Lower lobe of right lung (tissue), 2 donors: ENCODE measurements around the gene TUSC1. TPM values are rescaled to one million over a fixed set of nuclear protein-coding genes. Genes with fewer than 3 reads are reported as not detected.

Experiments used
- ATAC-seq, 2 donors: fragments of 200-7000 bp; cut with Tn5 transposase; one replicate each; pipeline ENCODE4 v1.9.1; 2020 to 2022; ENCODE audit warnings: mild to moderate bottlenecking in 2 of 2, moderate library complexity in 2 of 2
- DNase-seq: peaks from one replicate; pipeline ENCODE4 v3.0.0-alpha.2; 2020
- H3K27ac ChIP-seq: fragments of 200-600 bp; one replicate; pipeline ENCODE4 v1.8.0; 2022
- H3K27me3 ChIP-seq: fragments of 200-600 bp; one replicate; pipeline ENCODE4 v1.8.0; 2022; ENCODE audit warnings: low read depth
- H3K36me3 ChIP-seq: fragments of 200-600 bp; one replicate; pipeline ENCODE4 v1.8.0; 2022; ENCODE audit warnings: mild to moderate bottlenecking
- H3K4me1 ChIP-seq: fragments of 200-600 bp; one replicate; pipeline ENCODE4 v1.8.0; 2022
- H3K4me3 ChIP-seq: fragments of 200-600 bp; one replicate; pipeline ENCODE4 v1.8.0; 2022; ENCODE audit warnings: mild to moderate bottlenecking
- H3K9me3 ChIP-seq: fragments of 200-600 bp; one replicate; pipeline ENCODE4 v1.8.0; 2022
- CTCF ChIP-seq: fragments of 200-600 bp; IDR thresholded peaks from one replicate; pipeline ENCODE4 v1.8.0; 2022; ENCODE audit warnings: antibody characterized with exemption, mild to moderate bottlenecking
- intact Hi-C: fragments of 100-400 bp; cut with DNase I; formaldehyde crosslinking; loops from one replicate; pipeline ENCODE4 v1.11.0; 2022
- total RNA-seq: library from RNA; stranded (reverse); fragmentation: NEBNext Ultra II Directional; extraction: Animal tissue kit (Norgen Biotek cat#: 25700); gene quantifications from one replicate; pipeline ENCODE4 v1.2.1, GENCODE V29; 2021
- donor health status: DM: no; HTN: yes; CAD: no; lungs with severe emphysema.

The TUSC1 gene
- total RNA-seq, 1 donor from 2014 or later: 11.6 TPM

- ATAC-seq: no peak
Observed at GRCh38 chr9:25654417-25654816, 23.8 kb downstream of the TUSC1 start.

GRCh38 chr9:25648116-25648515 is 30.1 kb downstream of the TUSC1 start:
- Histone ChIP-seq H3K4me1 (no peaks in the 10 kb centered on the region), H3K27ac (no peak overlapping the region), H3K27me3 (no peaks in the 10 kb centered on the region), H3K36me3 (no peaks in the 10 kb centered on the region), H3K4me3 (no peak overlapping the region), H3K9me3 (no peaks in the 10 kb centered on the region)
- intact Hi-C loops: no loop called here
- ATAC-seq (no peak), DNase-seq (no peak)
- TF ChIP-seq CTCF: no peak

More at GRCh38 chr9:25654417-25654816, 23.8 kb downstream of the TUSC1 start:
- H3K27me3 ChIP-seq: no peaks in the 10 kb centered on the region
- H3K27ac ChIP-seq: no peak overlapping the region
- no peaks in the 10 kb centered on the region for H3K4me1 ChIP-seq
- no peak for DNase-seq
- no peak for TF ChIP-seq CTCF
- H3K36me3 ChIP-seq: no peaks in the 10 kb centered on the region
- no peaks in the 10 kb centered on the region for H3K9me3 ChIP-seq
- H3K4me3 ChIP-seq: no peak overlapping the region
- intact Hi-C loops: no loop called here

DNA sequence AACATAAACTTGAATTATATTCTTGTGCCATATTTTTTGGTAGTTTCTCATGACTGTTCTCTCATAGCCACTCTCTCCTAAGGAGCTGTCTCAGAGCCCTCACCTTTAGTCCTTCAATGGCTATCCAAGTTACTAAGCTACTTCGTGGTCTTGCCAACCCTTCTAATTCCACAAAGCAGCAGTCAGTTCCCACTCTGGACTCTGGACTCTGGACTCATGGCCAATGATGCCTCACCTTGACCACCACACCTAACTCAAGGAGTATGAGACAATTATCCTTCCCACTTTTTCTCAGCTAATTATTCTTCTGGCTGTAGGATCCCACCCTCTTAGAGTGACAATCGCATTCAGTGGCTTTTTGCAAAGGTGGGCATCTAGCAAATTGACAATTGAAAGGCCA is 42.2 kb downstream of the TUSC1 start:
- ATAC-seq (no peak), DNase-seq (no peak)
- Histone ChIP-seq H3K27ac (no peak overlapping the region), H3K4me3 (no peak overlapping the region), H3K36me3 (no peaks in the 10 kb centered on the region), H3K4me1 (no peaks in the 10 kb centered on the region), H3K9me3 (no peaks in the 10 kb centered on the region), H3K27me3 (no peaks in the 10 kb centered on the region)
- no peak for TF ChIP-seq CTCF
- intact Hi-C loops: no loop called here

DNA sequence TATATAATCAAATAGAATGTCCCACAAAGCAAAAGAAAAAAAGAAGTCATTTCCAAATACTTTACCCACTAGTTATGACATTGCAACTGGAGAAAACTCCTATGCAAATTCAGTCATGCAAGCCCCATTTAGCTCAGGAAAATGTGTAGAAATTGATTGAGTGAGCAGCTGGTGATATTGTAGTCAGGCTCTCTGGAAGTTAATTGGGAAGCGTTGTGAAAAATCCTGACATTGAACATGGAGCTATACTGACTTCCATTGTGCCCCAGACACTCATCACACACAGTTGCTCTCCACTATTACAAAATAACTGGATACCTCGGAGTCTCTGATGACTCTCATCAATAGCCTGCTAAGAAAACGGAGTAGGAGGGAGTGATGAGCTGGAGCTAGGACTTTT is 49.0 kb downstream of the TUSC1 start:
- TF ChIP-seq CTCF: no peak
- DNase-seq (no peak), ATAC-seq (no peak)
- Histone ChIP-seq H3K27me3 (no peaks in the 10 kb centered on the region), H3K4me1 (no peaks in the 10 kb centered on the region), H3K36me3 (no peaks in the 10 kb centered on the region), H3K4me3 (no peak overlapping the region), H3K9me3 (no peaks in the 10 kb centered on the region), H3K27ac (no peak overlapping the region)
- intact Hi-C loops: no loop called here
